Stimulated activated CD8-positive, alpha-beta memory T cell treated with anti-CD3 and anti-CD28 coated beads, Interleukin-2, amount 100 ng/mL, for 48 hours (primary cell): ENCODE data around the gene BPIFB2.

ENCODE experiments used
- DNase-seq, 2 donors: peaks; one replicate each; pipeline ENCODE4 v3.0.0-alpha.2; 2020; ENCODE audit warnings: low read depth in 2 of 2

Gene BPIFB2

GRCh38 chr20:33068251-33068939 lies 60.9 kb downstream of the BPIFB2 start:
- no peak for DNase-seq

- DNase-seq, result no peak
Observed at GRCh38 chr20:33069673-33070072, 62.2 kb downstream of the BPIFB2 start.

- DNase-seq, result no peak
Observed at GRCh38 chr20:33070111-33071053, 62.9 kb downstream of the BPIFB2 start.

GRCh38 chr20:33071198-33071597 lies 63.7 kb downstream of the BPIFB2 start:
- DNase-seq, result no peak

- no peak for DNase-seq
Observed at GRCh38 chr20:33072362-33072761, 64.9 kb downstream of the BPIFB2 start.

GRCh38 chr20:33072813-33073212 lies 65.3 kb downstream of the BPIFB2 start:
- no peak for DNase-seq
